SIG-M5 treated with dmso at 0.1 percent for 504 hours (cell line): ENCODE results near the gene TPSG1.
"Not testable (repeated sequence)": the region's sequence is repeated elsewhere in the genome, so short reads cannot be mapped to it uniquely, and the experiment has no call there.

Experiments
- DNase-seq: peaks from one replicate; lab custom pipeline; 2025; ENCODE audit not compliant: unreplicated experiment; lab: John Stamatoyannopoulos, UW

The TPSG1 gene

GRCh38 chr16:1225051-1225451 is at the start of gene TPSG1:
TSS of gene TPSG1 (minus strand) at chr16:1225268. CDS start at chr16:1225252, 16 bp downstream.
- no peak for DNase-seq

- no peak for DNase-seq
These were observed 49.7 kb upstream of the TPSG1 start for GRCh38 chr16:1274767-1275166.

- DNase-seq = no peak
These were observed 48.7 kb upstream of the TPSG1 start for GRCh38 chr16:1273816-1274215.

- DNase-seq = no peak
These were observed 47.6 kb upstream of the TPSG1 start for GRCh38 chr16:1272453-1273198.

- not testable (repeated sequence) for DNase-seq
These were observed 46.8 kb upstream of the TPSG1 start for GRCh38 chr16:1271724-1272413.

GRCh38 chr16:1271380-1271723 is 46.3 kb upstream of the TPSG1 start:
- no peak for DNase-seq

GRCh38 chr16:1269418-1269817 is 44.4 kb upstream of the TPSG1 start:
- not testable (repeated sequence) for DNase-seq

- no peak for DNase-seq
These were observed 40.8 kb upstream of the TPSG1 start for GRCh38 chr16:1265826-1266225.

- no peak for DNase-seq
These were observed 40.1 kb upstream of the TPSG1 start for GRCh38 chr16:1265090-1265630.

GRCh38 chr16:1264345-1265089 is 39.4 kb upstream of the TPSG1 start:
- no peak for DNase-seq

- DNase-seq = no peak
These were observed 38.7 kb upstream of the TPSG1 start for GRCh38 chr16:1263591-1264344.

- DNase-seq = no peak
These were observed 37.8 kb upstream of the TPSG1 start for GRCh38 chr16:1262846-1263221.

- DNase-seq = no peak
These were observed 37.3 kb upstream of the TPSG1 start for GRCh38 chr16:1262210-1262845.

- no peak for DNase-seq
These were observed 36.2 kb upstream of the TPSG1 start for GRCh38 chr16:1261131-1261892.

GRCh38 chr16:1260101-1260680 is 35.1 kb upstream of the TPSG1 start:
- DNase-seq = no peak

- DNase-seq = no peak
These were observed 34.6 kb upstream of the TPSG1 start for GRCh38 chr16:1259760-1260068.

GRCh38 chr16:1258906-1259759 is 34.1 kb upstream of the TPSG1 start:
- no peak for DNase-seq

GRCh38 chr16:1258225-1258600 is 33.1 kb upstream of the TPSG1 start:
- no peak for DNase-seq
